ENCODE results near the gene ANKS1A.

- no peak for TF ChIP-seq EZH2 (IDR thresholded peaks at IDR 0.05; ENCODE audit: insufficient read depth, poor library complexity, severe bottlenecking)
- no peak for TF ChIP-seq EZH2phosphoT487 (IDR thresholded peaks at IDR 0.05; ENCODE audit: insufficient read depth, low read depth)
Observed at GRCh38 chr6:35014341-35014740, 125.3 kb downstream of the ANKS1A start.
